Iris pigment epithelial cell (primary cell): ENCODE data around the gene SSC4D.
"Not testable (repeated sequence)": the region's sequence is repeated elsewhere in the genome, so short reads cannot be mapped to it uniquely, and the experiment has no call there.

Experiments
- DNase-seq: peaks from one replicate; pipeline ENCODE4 v3.0.0-alpha.2; 2011; ENCODE audit warnings: low read depth

SSC4D gene

GRCh38 chr7:76409537-76409936 is at the start of gene SSC4D:
Gene SSC4D, minus strand, starts transcription at chr7:76409697. Its CDS starts 5,258 bp downstream, at chr7:76404439.
- DNase-seq = no peak

- DNase-seq = not testable (repeated sequence)
Measured at GRCh38 chr7:76458504-76458903, 49.0 kb upstream of the SSC4D start.

- not testable (repeated sequence) for DNase-seq
Measured at GRCh38 chr7:76457017-76457416, 47.5 kb upstream of the SSC4D start.

GRCh38 chr7:76445577-76446008 is 36.1 kb upstream of the SSC4D start:
- DNase-seq = peak; percentile 66

GRCh38 chr7:76443846-76444245 is 34.3 kb upstream of the SSC4D start:
- not testable (repeated sequence) for DNase-seq

GRCh38 chr7:76442664-76443446 is 33.4 kb upstream of the SSC4D start:
- not testable (repeated sequence) for DNase-seq

- DNase-seq = not testable (repeated sequence)
Measured at GRCh38 chr7:76441792-76442191, 32.3 kb upstream of the SSC4D start.

GRCh38 chr7:76440404-76440803 is 30.9 kb upstream of the SSC4D start:
- DNase-seq = not testable (repeated sequence)

- DNase-seq = not testable (repeated sequence)
Measured at GRCh38 chr7:76439120-76439888, 29.8 kb upstream of the SSC4D start.

- DNase-seq = peak; percentile 85
Measured at GRCh38 chr7:76437873-76438272, 28.4 kb upstream of the SSC4D start.

GRCh38 chr7:76430836-76431235 is 21.3 kb upstream of the SSC4D start:
- DNase-seq = no peak

- no peak for DNase-seq
Measured at GRCh38 chr7:76430211-76430610, 20.7 kb upstream of the SSC4D start.

GRCh38 chr7:76428868-76429805 is 19.6 kb upstream of the SSC4D start:
- DNase-seq = no peak

GRCh38 chr7:76428149-76428823 is 18.8 kb upstream of the SSC4D start:
- no peak for DNase-seq

- no peak for DNase-seq
Measured at GRCh38 chr7:76427635-76428034, 18.1 kb upstream of the SSC4D start.

GRCh38 chr7:76426246-76426645 is 16.7 kb upstream of the SSC4D start:
- DNase-seq = no peak

GRCh38 chr7:76425558-76425957 is 16.1 kb upstream of the SSC4D start:
- not testable (repeated sequence) for DNase-seq

GRCh38 chr7:76425156-76425555 is 15.7 kb upstream of the SSC4D start:
- no peak for DNase-seq

GRCh38 chr7:76424413-76425111 is 15.1 kb upstream of the SSC4D start, which contains the start of gene ZP3:
Gene ZP3, plus strand, starts transcription at chr7:76424950. Its CDS starts 15 bp downstream, at chr7:76424965.
- no peak for DNase-seq

- peak; percentile 24 for DNase-seq
Measured at GRCh38 chr7:76423666-76424412, 14.3 kb upstream of the SSC4D start.
